ENCODE results near the gene PET117.

GRCh38 chr20:18174906-18175683 is 37.4 kb downstream of the PET117 start:
- TF ChIP-seq CTCF (IDR thresholded peaks at IDR 0.05) (no peak), POLR2A (IDR thresholded peaks at IDR 0.05) (no peak)
